ENCODE results near the gene NUP214. TPM values are rescaled to one million over a fixed set of nuclear protein-coding genes. Genes with fewer than 3 reads are reported as not detected.

NUP214 gene
- total RNA-seq, 2 experiments from 2014 or later: 19.7 to 69.6 TPM

GRCh38 chr9:131085370-131086122, 39.8 kb upstream of the NUP214 start:
- TF ChIP-seq EZH2phosphoT487 (IDR thresholded peaks at IDR 0.05; ENCODE audit: borderline replicate concordance, low read depth, low read length) (no peak), CTCF (conservative IDR thresholded peaks at IDR 0.05; ENCODE audit: low read length) (no peak)
- intact Hi-C loops (cut with micrococcal nuclease; ENCODE audit: unreplicated experiment): no loop called here
- Histone ChIP-seq H4K20me1 (ENCODE audit: insufficient read depth, low read length) (no peaks in the 10 kb centered on the region), H2AFZ (ENCODE audit: low read length) (no peak overlapping the region), H3K9me2 (ENCODE audit: insufficient read depth, low read length) (no peaks in the 10 kb centered on the region), H3K36me3 (ENCODE audit: insufficient read depth, low read length) (no peaks in the 10 kb centered on the region), H3K79me2 (ENCODE audit: insufficient read depth, low read depth, low read length) (no peaks in the 10 kb centered on the region), H3K4me1 (ENCODE audit: insufficient read depth, low read length, poor library complexity, severe bottlenecking) (no peaks in the 10 kb centered on the region), H3K4me2 (ENCODE audit: low read length) (no peak overlapping the region), H3K27ac (ENCODE audit: low read depth, low read length, poor library complexity, severe bottlenecking) (no peak overlapping the region), H3K9me3 (ENCODE audit: low read length) (no peaks in the 10 kb centered on the region), H3K4me3 (ENCODE audit: low read depth, low read length, poor library complexity, severe bottlenecking) (no peak overlapping the region)
- ChIA-PET POLR2A (interaction anchor here (0.6 kb wide), 1 partner anchor 80 kb away, joined by 3 read pairs; no protein-coding TSS in a partner anchor), CTCF (ENCODE audit: unreplicated experiment) (no interaction called here)
- BruUV-seq (replicated peaks): no TSS peak
- no peak for DNase-seq (ENCODE audit: low spot score)

DNA sequence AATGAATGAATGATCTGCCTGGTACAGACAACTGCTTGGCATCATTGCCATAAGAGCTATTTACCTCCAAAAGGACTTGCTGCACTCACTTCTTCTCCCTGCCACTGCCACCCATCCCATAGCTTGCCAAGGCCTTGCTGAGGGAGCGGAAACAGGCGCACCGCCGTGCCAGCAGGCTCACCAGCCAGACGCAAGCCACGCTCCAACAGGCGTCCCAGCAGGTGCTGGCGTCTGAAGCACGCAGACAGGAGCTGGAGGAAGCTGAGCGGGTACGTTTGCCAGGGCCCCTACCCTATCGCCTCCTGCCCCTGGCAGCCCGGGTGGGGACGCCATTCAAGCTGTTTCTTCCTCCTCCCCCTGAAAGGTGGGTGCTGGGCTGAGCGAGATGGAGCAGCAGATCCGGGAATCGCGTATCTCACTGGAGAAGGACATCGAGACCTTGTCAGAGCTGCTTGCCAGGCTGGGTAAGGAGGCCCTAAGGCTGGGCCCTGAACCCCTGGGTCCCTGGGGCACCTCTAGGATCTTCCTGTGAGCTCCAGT, 38.0 kb upstream of the NUP214 start:
- H3K36me3 ChIP-seq (ENCODE audit: insufficient read depth, low read length): no peaks in the 10 kb centered on the region
- BruUV-seq (replicated peaks): no TSS peak
- intact Hi-C loops (cut with micrococcal nuclease; ENCODE audit: unreplicated experiment): no loop called here
- H3K4me2 ChIP-seq (ENCODE audit: low read length): no peak overlapping the region
- H4K20me1 ChIP-seq (ENCODE audit: insufficient read depth, low read length): no peaks in the 10 kb centered on the region
- no peak overlapping the region for H3K27ac ChIP-seq (ENCODE audit: low read depth, low read length, poor library complexity, severe bottlenecking)
- H3K9me3 ChIP-seq (ENCODE audit: low read length): no peaks in the 10 kb centered on the region
- no peaks in the 10 kb centered on the region for H3K79me2 ChIP-seq (ENCODE audit: insufficient read depth, low read depth, low read length)
- H3K9me2 ChIP-seq (ENCODE audit: insufficient read depth, low read length): no peaks in the 10 kb centered on the region
- ChIA-PET POLR2A (no interaction called here), CTCF (ENCODE audit: unreplicated experiment) (interaction anchor here (0.5 kb wide), 1 partner anchor 1245 kb away, joined by 5 read pairs; no protein-coding TSS in a partner anchor)
- no peak overlapping the region for H3K4me3 ChIP-seq (ENCODE audit: low read depth, low read length, poor library complexity, severe bottlenecking)
- no peak overlapping the region for H2AFZ ChIP-seq (ENCODE audit: low read length)
- H3K4me1 ChIP-seq (ENCODE audit: insufficient read depth, low read length, poor library complexity, severe bottlenecking): no peaks in the 10 kb centered on the region
- TF ChIP-seq CTCF (conservative IDR thresholded peaks at IDR 0.05; ENCODE audit: low read length): no peak
- TF ChIP-seq EZH2phosphoT487 (IDR thresholded peaks at IDR 0.05; ENCODE audit: borderline replicate concordance, low read depth, low read length): no peak
- no peak for DNase-seq (ENCODE audit: low spot score)

Data from OCI-LY7 (cell line).